Raji (cell line): Measurements from ENCODE around the gene DHX30.

Experiments
- POLR2A ChIP-seq: IDR thresholded peaks from 2 replicates; pipeline ENCODE4 v1.6.1; 2011; ENCODE audit warnings: low read depth, low read length, control low read depth; ENCODE audit not compliant: insufficient read depth

The DHX30 gene

DNA sequence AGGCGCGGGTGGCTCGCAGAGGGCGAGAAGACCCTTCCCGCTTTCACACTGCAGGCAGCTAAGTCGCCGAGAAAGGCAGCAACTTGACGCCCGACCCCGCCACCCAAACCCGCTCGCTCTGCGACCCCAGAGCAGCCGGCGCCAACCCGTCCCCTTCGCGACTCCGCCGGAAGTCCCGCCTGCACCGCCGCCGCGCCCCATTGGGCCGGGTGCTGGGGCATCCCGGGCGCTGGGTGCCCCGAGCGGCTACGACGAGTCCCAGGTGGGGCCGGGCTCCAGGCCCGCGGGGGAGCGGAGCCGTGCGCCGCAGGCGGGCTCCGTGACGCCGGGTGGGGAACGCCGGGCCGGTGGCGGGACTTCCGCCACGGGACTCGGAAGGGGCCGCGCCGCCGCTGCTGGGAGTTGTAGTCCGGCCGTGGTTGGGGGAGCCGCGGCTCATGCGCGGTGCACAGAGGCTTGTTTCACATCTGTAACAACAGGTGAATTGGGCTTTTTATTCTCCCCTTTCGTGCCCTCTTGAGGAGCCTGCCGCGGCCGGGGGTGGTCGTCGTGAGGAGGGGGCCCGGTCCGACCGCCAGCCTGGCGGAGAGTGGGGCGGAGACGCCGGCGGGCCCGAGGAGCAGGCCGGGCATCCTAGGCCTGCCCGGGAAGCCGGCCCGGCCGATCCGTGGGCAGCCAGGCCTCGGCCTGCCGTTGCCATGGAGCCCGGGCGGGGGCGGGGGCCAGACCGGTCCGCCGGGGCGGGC is at the start of gene DHX30:
Gene DHX30, plus strand, starts transcription at position 405 of the 746 bp plus-strand sequence. CDS start 7,546 bp downstream, outside the sequence.
- peak; percentile 66 for TF ChIP-seq POLR2A

- no peak for TF ChIP-seq POLR2A
Measured at GRCh38 chr3:47758261-47759025, 44.5 kb upstream of the DHX30 start.

DNA sequence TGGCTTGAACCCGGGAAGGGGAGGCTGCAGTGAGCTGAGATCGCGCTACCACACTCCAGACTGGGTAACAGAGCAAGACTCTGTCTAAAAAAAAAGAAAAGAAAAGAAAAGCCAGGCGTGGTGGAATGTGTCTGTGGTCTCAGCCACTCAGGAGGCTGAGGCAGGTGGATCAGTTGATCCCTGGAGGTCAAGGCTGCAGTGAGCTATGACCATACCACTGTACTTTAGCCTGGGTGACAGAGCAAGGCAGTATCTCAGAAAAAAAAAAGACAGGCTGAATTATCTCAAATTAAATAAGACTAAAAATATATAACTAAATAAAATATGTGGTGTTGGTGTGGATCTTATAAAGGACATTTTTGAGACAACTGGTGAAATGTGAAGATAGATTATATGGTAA is 41.9 kb upstream of the DHX30 start:
- no peak for TF ChIP-seq POLR2A

GRCh38 chr3:47762233-47762632 is 40.7 kb upstream of the DHX30 start:
- TF ChIP-seq POLR2A: no peak

DNA sequence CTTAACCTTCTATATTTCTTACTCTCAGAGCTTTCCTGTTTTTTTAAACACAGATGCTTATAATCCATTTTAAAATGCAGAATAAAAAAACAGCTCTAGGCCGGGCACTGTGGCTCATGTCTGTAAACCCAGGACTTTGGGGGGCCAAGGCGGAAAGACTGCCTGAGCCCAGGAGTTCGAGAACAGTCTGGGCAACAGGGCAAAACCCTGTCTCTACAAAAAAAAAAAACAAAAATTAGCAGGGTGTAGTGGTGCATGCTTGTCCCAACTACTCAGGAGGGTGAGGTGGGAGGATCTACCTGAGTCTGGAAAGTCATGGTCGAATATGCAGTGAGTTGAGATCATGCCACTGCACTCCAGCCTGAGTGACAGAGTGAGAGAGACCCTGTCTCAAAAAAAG is 36.8 kb upstream of the DHX30 start:
- TF ChIP-seq POLR2A: no peak

- TF ChIP-seq POLR2A: no peak
Measured at GRCh38 chr3:47772047-47772446, 30.9 kb upstream of the DHX30 start.

- TF ChIP-seq POLR2A: no peak
Measured at GRCh38 chr3:47772788-47773187, 30.1 kb upstream of the DHX30 start.

DNA sequence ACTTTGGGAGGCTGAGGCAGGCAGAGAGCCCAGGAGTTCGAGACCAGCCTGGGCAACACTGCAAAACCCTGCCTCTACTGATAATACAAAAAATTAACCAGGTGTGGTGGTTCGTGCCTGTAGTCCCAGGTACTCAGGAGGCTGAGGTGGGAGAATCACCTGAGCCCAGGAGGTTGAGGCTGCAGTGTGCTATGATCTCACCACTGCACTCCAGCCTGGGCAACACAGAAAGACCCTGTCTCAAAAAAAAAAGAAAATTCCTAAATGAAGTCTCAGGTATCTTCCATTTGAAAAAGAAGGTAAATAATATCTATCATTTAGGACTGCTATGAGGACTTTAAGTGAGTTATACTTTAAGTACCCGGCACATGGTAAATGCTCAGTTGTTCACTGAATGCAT is 24.2 kb upstream of the DHX30 start:
- TF ChIP-seq POLR2A: no peak

- no peak for TF ChIP-seq POLR2A
Measured at GRCh38 chr3:47780741-47781684, 21.9 kb upstream of the DHX30 start.

- TF ChIP-seq POLR2A: peak; percentile 97
Measured at GRCh38 chr3:47781685-47782445, 21.1 kb upstream of the DHX30 start, which contains the start of gene SMARCC1. Gene SMARCC1, minus strand, starts transcription at chr3:47781893. Its CDS starts 96 bp downstream, at chr3:47781797.

GRCh38 chr3:47782446-47783308 is 20.3 kb upstream of the DHX30 start:
- TF ChIP-seq POLR2A: peak; percentile 40; the same call in 1 of the 2 replicates

GRCh38 chr3:47783673-47784072 is 19.3 kb upstream of the DHX30 start:
- TF ChIP-seq POLR2A: no peak

GRCh38 chr3:47791193-47791855 is 11.6 kb upstream of the DHX30 start:
- TF ChIP-seq POLR2A: no peak

DNA sequence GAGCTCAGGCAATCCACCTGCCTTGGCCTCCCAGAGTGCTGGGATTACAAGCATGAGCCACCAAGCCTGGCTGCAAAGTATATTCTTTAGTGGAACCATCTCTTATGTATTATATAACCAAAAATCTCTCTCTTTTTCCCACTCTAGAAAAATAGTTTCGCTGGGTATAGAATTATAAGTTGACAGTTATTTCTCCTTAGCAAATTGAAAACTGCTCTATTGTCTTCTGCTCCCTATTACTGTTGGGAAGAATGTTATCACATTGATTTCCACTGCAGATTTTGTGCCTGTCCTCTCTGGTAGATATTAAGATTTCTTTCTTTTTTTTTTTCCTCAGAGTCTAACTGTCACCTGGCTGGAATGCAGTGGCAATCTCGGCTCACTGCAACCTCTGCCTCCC is 10.2 kb upstream of the DHX30 start:
- no peak for TF ChIP-seq POLR2A
